GM18861 (cell line): ENCODE data around the gene NR2F1-AS1.
A peak's percentile ranks its signal among the peaks of the same experiment; 100 is the strongest.

Source experiments
- ATAC-seq: cut with Tn5 transposase; IDR thresholded peaks from one replicate; pipeline ENCODE4 v1.9.1; 2021; ENCODE audit not compliant: unreplicated experiment

Gene NR2F1-AS1

GRCh38 chr5:93580927-93581445, at the start of gene NR2F1-AS1:
Gene NR2F1-AS1 (minus strand): TSS chr5:93581219.
- peak; percentile 15 for ATAC-seq

DNA sequence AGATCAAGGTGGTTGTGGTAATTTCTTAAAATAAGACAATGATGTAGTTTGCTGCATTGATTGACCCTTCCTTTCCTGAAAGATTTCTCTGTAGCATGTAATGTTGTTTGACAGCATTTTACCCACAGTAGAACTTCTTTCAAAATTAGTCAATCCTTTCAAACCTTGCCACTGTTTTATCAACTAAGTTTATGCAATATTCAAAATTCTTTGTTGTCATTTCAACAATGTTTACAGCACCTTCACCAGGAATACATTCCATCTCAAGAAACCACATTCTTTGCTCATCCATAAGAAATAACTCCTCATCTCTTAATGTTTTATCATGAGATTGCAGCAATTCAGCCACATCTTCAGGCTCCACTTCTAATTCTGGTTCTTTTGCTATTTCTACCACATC, 45.8 kb upstream of the NR2F1-AS1 start:
- ATAC-seq, result no peak

DNA sequence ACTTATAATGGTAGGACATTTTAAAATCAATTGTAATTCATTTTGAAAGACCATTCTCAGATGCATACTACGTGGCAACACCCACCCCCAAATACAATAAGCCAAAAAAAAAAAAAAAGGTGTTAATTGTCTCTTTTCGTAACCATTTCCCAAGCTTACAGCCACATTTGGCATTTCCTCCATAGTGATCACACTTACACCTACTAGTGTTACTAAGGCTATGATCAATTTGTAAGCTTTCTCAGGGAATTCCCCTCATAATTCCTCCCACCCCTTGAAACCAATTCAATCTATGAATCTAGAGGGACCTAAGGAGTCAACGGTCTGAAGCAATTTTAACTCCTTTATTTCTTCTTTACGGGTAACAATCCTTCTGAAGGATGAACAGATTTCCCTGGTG, 42.1 kb upstream of the NR2F1-AS1 start:
- no peak for ATAC-seq

DNA sequence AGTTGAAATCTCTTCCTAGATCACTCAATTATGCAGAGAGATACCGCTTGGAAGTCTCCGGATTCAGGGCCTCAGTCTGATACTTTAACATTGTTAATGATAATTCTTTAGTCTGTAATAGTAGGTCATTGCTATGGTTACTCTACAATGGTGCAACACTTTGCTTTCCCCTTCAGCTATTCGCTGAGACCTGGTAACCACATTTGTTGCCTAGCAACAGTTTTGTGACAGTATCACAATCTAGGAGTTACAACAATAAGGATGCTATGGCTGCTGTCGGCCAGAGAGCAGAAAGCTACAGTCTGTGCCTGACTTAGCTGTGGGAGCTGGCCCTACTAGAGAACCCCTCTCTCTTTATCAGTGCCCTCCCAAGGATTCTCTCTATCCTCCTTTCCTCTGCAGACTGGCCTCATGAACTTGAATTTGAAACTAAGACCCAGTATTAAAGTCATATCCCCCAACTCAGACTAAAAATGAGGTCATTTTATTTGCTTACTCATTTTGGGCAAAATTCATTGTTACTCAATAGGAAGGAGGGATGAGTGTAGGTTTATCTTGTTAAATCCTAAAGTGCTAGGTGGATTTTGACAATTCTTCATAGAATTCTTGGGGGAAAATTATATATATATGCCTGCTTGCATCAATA, 41.3 kb upstream of the NR2F1-AS1 start:
- ATAC-seq, result no peak

GRCh38 chr5:93621327-93621798, 40.3 kb upstream of the NR2F1-AS1 start:
- ATAC-seq, result peak; percentile 12

GRCh38 chr5:93620487-93621326, 39.7 kb upstream of the NR2F1-AS1 start:
- peak; percentile 96 for ATAC-seq

GRCh38 chr5:93616538-93617174, 35.6 kb upstream of the NR2F1-AS1 start:
- ATAC-seq, result no peak

- no peak for ATAC-seq
Measured at GRCh38 chr5:93612855-93613243, 31.8 kb upstream of the NR2F1-AS1 start.

GRCh38 chr5:93611976-93612854, 31.2 kb upstream of the NR2F1-AS1 start:
- no peak for ATAC-seq

DNA sequence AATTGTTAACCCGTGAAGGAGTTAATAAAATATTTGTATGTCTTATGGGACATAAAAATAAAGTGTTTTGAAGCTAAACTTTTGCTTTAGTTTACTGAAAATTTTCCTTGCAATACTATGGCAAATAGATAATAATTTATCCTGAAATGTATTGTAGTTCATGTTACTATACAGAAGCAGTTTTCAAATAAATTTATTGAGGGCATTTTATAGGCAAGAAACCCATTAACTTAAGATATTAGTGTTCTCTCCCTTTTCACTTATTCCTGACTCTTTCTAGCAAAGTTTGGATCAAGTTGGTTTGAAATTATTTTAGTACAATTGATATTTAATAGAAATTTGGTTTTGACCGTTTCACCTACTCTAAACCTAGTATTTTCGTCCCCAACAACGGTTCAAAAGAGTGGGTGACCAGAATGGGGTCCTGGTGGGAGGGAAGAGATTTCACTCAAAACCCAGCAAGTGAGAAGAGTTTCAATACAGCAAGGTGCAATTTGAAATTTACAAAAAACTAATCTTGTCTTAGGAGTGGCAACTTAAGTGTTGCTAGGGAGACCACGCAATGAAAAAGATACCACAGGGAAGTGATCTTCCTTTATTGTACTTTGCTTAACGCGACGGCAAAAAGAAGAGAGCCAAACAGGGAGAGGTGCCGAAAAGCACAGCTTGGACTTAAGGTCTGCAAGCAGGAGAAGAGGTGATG, 30.4 kb upstream of the NR2F1-AS1 start:
- ATAC-seq, result no peak

DNA sequence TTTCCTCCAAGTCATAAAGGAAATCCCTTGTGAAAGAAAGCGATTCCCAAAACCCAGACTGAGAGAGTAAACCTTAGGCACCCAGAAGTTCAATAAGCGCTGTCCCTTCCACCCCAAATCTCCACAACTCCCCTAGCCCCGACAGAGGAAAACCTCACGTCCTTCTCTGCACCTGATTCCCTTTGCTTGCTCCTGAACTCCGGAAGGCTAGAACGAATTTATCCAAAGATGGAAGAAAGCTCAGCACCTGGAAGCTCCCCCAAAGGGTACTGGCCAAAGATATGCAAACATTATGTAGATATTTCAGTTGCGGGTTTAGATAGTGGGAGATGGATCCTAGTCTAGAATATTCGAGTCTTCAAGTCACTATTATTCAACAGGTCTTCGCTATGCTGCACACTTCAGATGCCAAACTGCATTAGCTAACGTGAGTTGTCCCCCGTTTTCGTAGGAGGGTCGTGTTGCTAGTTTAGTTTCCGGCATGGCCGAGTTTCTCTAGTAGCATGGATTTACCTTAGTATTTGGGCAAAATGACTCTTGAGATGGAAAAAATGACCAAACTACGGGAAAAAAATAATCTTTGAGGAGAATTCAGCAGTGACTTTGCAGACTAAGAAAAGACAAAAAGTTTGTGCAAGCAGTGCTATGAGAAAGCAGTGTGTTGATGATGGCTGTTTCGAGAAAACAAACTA, 29.7 kb upstream of the NR2F1-AS1 start:
- ATAC-seq, result no peak

GRCh38 chr5:93609762-93610161, 28.7 kb upstream of the NR2F1-AS1 start:
- ATAC-seq, result no peak

DNA sequence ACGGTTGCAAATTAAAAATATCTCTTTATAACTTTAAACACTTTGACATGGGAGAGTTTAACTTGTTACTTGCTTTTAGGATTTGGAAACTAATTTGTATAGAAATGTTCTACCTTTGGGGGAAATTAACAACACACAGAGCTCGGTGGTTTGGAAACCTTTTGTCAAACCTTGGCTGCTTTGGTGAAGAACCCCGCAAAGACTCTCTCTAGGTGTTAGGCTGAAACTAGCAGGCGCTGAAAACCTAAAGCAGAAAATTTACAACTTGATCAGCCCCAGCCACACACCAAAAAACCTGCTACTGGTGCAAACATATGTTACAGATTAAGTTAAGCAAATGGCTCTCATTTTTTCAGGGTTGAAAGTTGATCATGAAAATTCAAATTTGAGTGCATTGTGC, 27.8 kb upstream of the NR2F1-AS1 start:
- no peak for ATAC-seq

DNA sequence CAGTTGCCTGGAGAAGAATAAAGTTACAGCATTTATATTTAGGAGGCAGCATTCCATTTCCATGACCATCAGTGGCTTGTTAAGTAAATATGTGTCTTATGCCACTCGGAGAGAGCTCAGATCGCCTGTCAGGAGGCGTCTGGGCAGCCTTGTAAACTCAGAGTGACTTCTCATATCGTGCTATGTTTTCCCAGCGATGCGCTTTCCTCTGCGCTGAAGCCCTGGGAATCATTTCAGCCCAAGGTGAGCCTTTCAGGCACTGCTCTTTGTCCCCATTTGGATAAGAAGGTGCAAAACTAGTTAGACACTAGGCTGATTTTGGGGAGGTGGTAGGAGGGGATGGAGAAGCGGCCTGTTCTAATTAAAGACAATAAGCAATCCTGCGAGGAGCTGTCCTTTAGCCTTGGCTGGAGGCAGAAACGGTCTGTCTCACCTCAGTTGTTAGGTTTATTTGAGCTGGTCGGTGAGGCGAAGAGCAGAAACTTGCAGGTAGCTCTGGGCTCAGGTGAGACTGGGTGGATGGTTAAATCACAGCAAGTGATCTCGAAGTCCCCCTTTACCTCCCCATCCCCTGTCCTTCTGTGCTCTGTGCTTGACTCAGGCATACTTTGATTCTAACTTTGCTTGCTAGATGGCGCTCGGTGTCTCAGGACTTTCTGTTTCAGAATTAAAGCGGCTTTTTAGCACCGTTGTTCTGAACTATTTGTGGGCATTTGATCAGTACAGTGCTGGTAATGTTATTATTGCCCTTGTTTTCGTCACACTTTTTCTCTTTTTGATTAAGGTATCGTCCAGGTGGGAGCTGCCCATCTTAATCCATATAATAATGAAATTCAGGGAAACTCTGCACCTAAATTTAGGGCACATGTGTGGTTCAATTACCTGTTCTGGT, 26.6 kb upstream of the NR2F1-AS1 start:
- peak; percentile 70 for ATAC-seq

DNA sequence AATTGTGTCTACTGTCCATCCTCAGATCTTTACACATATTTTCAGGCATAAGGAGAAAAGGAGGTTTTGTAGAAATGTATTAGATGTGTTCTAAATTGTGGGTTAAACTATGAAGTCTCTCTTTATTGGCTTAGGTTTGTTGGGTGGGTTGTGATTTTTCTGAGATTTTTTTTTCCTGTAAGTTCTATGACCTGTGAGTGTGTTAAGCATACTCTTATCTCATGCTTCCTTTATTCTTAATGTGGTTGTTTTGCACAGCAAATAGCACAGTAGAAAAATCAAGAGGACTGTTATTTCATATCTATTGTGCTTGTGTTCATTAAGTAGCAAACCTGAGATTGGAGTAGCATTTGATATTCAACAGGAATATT, 25.3 kb upstream of the NR2F1-AS1 start:
- ATAC-seq, result no peak

GRCh38 chr5:93604644-93605515, 23.9 kb upstream of the NR2F1-AS1 start:
- no peak for ATAC-seq

DNA sequence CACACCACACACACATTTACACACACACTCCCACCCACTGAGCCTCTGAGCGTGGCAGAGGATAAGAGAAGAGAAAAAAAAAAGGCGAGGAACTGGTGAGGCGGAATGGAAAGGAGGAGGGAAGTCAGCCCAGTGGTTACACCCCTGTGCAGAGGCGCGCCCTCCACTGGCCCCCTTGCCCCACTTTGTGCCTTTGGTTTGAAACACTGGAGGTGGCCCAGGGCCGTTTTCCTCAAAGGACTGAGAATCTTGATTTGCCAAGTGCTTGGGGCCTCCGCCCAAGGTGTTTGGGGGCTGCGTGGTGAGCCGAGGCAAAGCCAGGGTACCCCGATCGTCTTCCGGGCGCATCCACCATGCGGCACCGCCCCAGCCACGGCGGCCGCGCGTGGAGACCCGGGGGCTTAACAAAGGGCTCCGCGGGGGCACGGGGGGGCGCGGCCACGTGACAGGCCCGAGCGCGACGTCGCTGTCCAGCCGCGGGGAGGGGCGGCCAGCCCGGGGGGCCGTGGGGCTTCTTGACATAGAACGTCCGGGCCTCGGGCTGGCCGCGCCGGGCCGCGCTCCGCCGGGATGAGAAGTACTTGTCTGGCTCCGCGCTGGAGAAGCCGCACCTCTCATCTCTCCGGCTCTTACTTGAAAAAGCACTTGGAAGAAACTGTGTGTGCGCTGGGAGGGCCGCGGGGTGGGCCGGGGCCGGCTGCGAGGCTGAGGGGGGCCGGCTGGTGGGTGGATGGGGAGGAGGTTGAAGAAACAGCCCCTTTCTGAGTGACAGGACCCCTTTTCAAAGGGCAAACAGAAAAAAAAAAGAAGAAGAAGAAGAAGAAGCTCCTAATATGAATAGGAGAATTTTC, 23.0 kb upstream of the NR2F1-AS1 start:
- no peak for ATAC-seq
